Body of pancreas (tissue), 4 donors: Measurements from ENCODE around the gene AQR.
"Not testable (repeated sequence)": the region's sequence is repeated elsewhere in the genome, so short reads cannot be mapped to it uniquely, and the experiment has no call there.

Source experiments
- CTCF ChIP-seq, 7 experiments: fragments of 450-650 bp in 4 of 7; fragments of 200-600 bp in 3 of 7; sonication (generic) in 3 of 7; IDR thresholded peaks; one replicate each; pipeline ENCODE4 v1.5.1; 2016 to 2019; ENCODE audit warnings: antibody characterized with exemption in 7 of 7
- POLR2A ChIP-seq, 3 donors: fragments of 450-650 bp; IDR thresholded peaks; one replicate each; pipeline ENCODE4 v1.6.1; 2016; ENCODE audit warnings: antibody characterized with exemption in 3 of 3, mild to moderate bottlenecking in 2 of 3

- TF ChIP-seq CTCF, POLR2A (IDR thresholded peaks at IDR 0.05): not testable (repeated sequence)
These were observed 162.3 kb downstream of the AQR start for GRCh38 chr15:34807241-34807640.
